Measurements from ENCODE around the gene MR1. TPM values are rescaled to one million over a fixed set of nuclear protein-coding genes. Genes with fewer than 3 reads are reported as not detected.

Gene MR1
- total RNA-seq, 1 experiment from 2014 or later: 33.4 TPM

GRCh38 chr1:181094416-181095212 is 60.8 kb downstream of the MR1 start:
- H3K27me3 Mint-ChIP-seq (ENCODE audit: insufficient read depth, unreplicated experiment): no peaks in the 10 kb centered on the region
- peaks cover 55% of the 10 kb centered on the region for H3K4me1 Mint-ChIP-seq (ENCODE audit: insufficient read depth, unreplicated experiment)
- no peak overlapping the region for H3K4me3 Mint-ChIP-seq (ENCODE audit: unreplicated experiment)
- no peak for TF ChIP-seq CTCF (IDR thresholded peaks at IDR 0.05; ENCODE audit: unreplicated experiment)
- POLR2A ChIA-PET: interaction anchor here (10.8 to 38.3 kb wide), 3 partner anchors 19 to 75 kb away, joined by 250 to 1402 read pairs (median 1371); partner anchors contain the start of gene STX6
- DNase-seq (ENCODE audit: unreplicated experiment): no peak
- CTCF ChIA-PET: interaction anchor here (0.6 to 14.1 kb wide), 4 partner anchors 8 to 68 kb away, joined by 3 to 198 read pairs (median 3); no protein-coding TSS in a partner anchor
- H3K9me3 Mint-ChIP-seq (ENCODE audit: unreplicated experiment): no peaks in the 10 kb centered on the region
- intact Hi-C loops (cut with micrococcal nuclease): no loop called here
- peaks cover 64% of the 10 kb centered on the region for H3K36me3 Mint-ChIP-seq (ENCODE audit: insufficient read depth, unreplicated experiment)
- peak overlapping the region; percentile 52 for H3K27ac Mint-ChIP-seq (ENCODE audit: low read depth, unreplicated experiment)
- BruUV-seq (replicated peaks): no TSS peak

GRCh38 chr1:181095260-181095659 is 61.5 kb downstream of the MR1 start:
- intact Hi-C loops (cut with micrococcal nuclease): no loop called here
- no peak overlapping the region for H3K4me3 Mint-ChIP-seq (ENCODE audit: unreplicated experiment)
- CTCF ChIA-PET: interaction anchor here (0.6 to 14.1 kb wide), 2 partner anchors 44 to 69 kb away, joined by 3 to 198 read pairs; no protein-coding TSS in a partner anchor
- H3K27ac Mint-ChIP-seq (ENCODE audit: low read depth, unreplicated experiment): peak overlapping the region; percentile 52
- no TSS peak for BruUV-seq (replicated peaks)
- no peaks in the 10 kb centered on the region for H3K9me3 Mint-ChIP-seq (ENCODE audit: unreplicated experiment)
- DNase-seq (ENCODE audit: unreplicated experiment): no peak
- H3K27me3 Mint-ChIP-seq (ENCODE audit: insufficient read depth, unreplicated experiment): no peaks in the 10 kb centered on the region
- H3K4me1 Mint-ChIP-seq (ENCODE audit: insufficient read depth, unreplicated experiment): peaks cover 61% of the 10 kb centered on the region
- no peak for TF ChIP-seq CTCF (IDR thresholded peaks at IDR 0.05; ENCODE audit: unreplicated experiment)
- H3K36me3 Mint-ChIP-seq (ENCODE audit: insufficient read depth, unreplicated experiment): peaks cover 58% of the 10 kb centered on the region
- POLR2A ChIA-PET: interaction anchor here (10.8 to 38.3 kb wide), 3 partner anchors 18 to 75 kb away, joined by 250 to 1402 read pairs (median 1371); partner anchors contain the start of gene STX6

GRCh38 chr1:181095763-181096184 is 62.0 kb downstream of the MR1 start:
- Mint-ChIP-seq H3K27me3 (ENCODE audit: insufficient read depth, unreplicated experiment) (no peaks in the 10 kb centered on the region), H3K4me3 (ENCODE audit: unreplicated experiment) (no peak overlapping the region), H3K27ac (ENCODE audit: low read depth, unreplicated experiment) (peak overlapping the region; percentile 72), H3K4me1 (ENCODE audit: insufficient read depth, unreplicated experiment) (peaks cover 66% of the 10 kb centered on the region), H3K36me3 (ENCODE audit: insufficient read depth, unreplicated experiment) (peaks cover 52% of the 10 kb centered on the region), H3K9me3 (ENCODE audit: unreplicated experiment) (no peaks in the 10 kb centered on the region)
- ChIA-PET CTCF (interaction anchor here (0.7 to 14.1 kb wide), 4 partner anchors 9 to 67 kb away, joined by 3 to 198 read pairs (median 4); no protein-coding TSS in a partner anchor), POLR2A (interaction anchor here (6.2 to 38.3 kb wide), 4 partner anchors 18 to 76 kb away, joined by 48 to 1402 read pairs (median 810); partner anchors contain the start of gene STX6)
- intact Hi-C loops (cut with micrococcal nuclease): no loop called here
- no TSS peak for BruUV-seq (replicated peaks)
- no peak for TF ChIP-seq CTCF (IDR thresholded peaks at IDR 0.05; ENCODE audit: unreplicated experiment)
- no peak for DNase-seq (ENCODE audit: unreplicated experiment)

GRCh38 chr1:181097242-181097641 is 63.5 kb downstream of the MR1 start:
- no peak overlapping the region for H3K4me3 Mint-ChIP-seq (ENCODE audit: unreplicated experiment)
- peaks cover 71% of the 10 kb centered on the region for H3K4me1 Mint-ChIP-seq (ENCODE audit: insufficient read depth, unreplicated experiment)
- peak overlapping the region; percentile 72 for H3K27ac Mint-ChIP-seq (ENCODE audit: low read depth, unreplicated experiment)
- no peaks in the 10 kb centered on the region for H3K9me3 Mint-ChIP-seq (ENCODE audit: unreplicated experiment)
- intact Hi-C loops (cut with micrococcal nuclease): no loop called here
- no TSS peak for BruUV-seq (replicated peaks)
- DNase-seq (ENCODE audit: unreplicated experiment): no peak
- ChIA-PET CTCF (interaction anchor here (1.2 to 14.1 kb wide), 5 partner anchors 10 to 71 kb away, joined by 3 to 198 read pairs (median 4); no protein-coding TSS in a partner anchor), POLR2A (interaction anchor here (0.7 to 38.3 kb wide), 9 partner anchors 1 to 596 kb away, joined by 3 to 1402 read pairs (median 22); partner anchors contain the start of genes ACBD6, IER5, MR1 and STX6)
- no peaks in the 10 kb centered on the region for H3K27me3 Mint-ChIP-seq (ENCODE audit: insufficient read depth, unreplicated experiment)
- TF ChIP-seq CTCF (IDR thresholded peaks at IDR 0.05; ENCODE audit: unreplicated experiment): no peak
- H3K36me3 Mint-ChIP-seq (ENCODE audit: insufficient read depth, unreplicated experiment): peaks cover 38% of the 10 kb centered on the region

Measured in MCF 10A (cell line).